ENCODE data around the gene PACSIN3. TPM values are rescaled to one million over a fixed set of nuclear protein-coding genes. Genes with fewer than 3 reads are reported as not detected.
A peak's percentile ranks its signal among the peaks of the same experiment; 100 is the strongest.
"Not testable (repeated sequence)": the region's sequence is repeated elsewhere in the genome, so short reads cannot be mapped to it uniquely, and the experiment has no call there.

PACSIN3 gene
- total RNA-seq, 2 donors from 2014 or later: 30.7 to 56.0 TPM

DNA sequence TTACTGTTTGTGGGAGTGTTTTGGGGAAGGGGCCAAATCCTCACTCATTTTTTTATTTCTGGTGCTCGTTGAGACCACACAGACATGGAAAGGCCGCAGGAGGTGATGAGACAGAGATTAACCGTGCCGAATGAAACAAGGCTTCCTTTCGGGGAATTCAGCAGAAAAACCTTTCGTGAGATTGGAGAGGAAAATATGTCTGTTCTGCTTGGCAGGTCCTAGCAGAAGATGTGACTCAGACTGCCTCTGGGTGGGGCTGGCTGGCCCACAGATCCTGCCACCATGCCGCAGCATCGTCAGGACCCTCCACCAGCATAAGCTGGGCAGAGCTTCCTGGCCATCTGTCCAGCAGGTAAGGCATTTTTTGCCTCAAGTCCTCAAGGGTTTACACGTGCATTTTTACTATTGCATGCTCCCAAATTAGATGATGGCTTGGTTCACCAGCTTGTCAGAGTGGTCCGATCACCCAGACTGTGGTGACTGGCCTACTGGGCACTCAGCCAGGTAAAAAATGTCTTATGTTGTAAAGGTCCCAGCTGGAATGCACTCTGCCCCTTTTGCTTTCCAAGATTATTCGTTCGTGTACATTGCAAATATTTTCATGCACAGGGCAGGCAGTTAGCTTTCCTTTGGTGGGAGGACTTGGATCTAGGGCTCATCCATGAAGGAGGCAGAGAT is 30.0 kb upstream of the PACSIN3 start:
- ATAC-seq (no peak), DNase-seq (peak; percentile 41 to 63 (median 51))
- no peaks in the 10 kb centered on the region for H3K27me3 ChIP-seq
- H3K9me3 ChIP-seq: no peaks in the 10 kb centered on the region
- H3K4me3 ChIP-seq: no peak overlapping the region
- peaks cover 39% of the 10 kb centered on the region for H3K4me1 ChIP-seq
- TF ChIP-seq POLR2A (IDR thresholded peaks at IDR 0.05): no peak
- no peaks in the 10 kb centered on the region for H3K36me3 ChIP-seq (replicated peaks in 1 of 2; ENCODE audit: insufficient read depth in 1 of 2, low read depth in 2 of 2)
- 23 to 24% methylated on average over 11 to 12 of the region's 12 CpGs for WGBS, 2 donors
- H3K27ac ChIP-seq: peak overlapping the region in 3 of 4 donors; percentile 92 to 97 (median 97)
- intact Hi-C loops (cut with DNase I): loop anchor here (5.0 kb wide), 1 partner anchor 39 kb away; the partner anchor contains the start of gene ARFGAP2

DNA sequence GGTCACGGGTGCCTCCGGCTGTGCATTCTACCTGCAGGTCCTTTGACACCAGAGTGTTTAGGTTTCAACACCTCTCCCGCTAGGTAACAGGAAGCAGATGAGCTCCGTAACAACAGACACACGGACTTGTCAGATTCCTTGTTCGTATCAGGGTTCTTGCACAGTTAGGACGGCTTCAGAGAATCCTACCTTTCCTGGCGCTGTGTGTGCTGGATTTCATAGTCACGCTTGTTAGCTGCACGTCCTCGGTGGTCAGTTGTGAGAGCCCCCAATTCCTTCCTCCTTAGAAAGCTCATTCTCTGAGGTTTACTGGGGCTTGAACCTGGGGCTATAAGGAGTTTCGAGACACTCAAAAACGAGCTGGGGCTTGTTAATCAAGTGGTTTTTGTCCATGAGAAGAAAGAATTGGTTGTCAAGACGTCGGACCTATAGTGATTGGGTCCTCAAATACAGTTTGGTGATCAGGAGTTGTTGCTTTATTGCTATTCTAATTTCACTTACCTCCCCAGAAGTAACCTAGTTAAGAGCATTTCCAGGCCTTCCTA is 29.2 kb upstream of the PACSIN3 start:
- no peaks in the 10 kb centered on the region for H3K27me3 ChIP-seq
- peaks cover 39% of the 10 kb centered on the region for H3K4me1 ChIP-seq
- TF ChIP-seq POLR2A (IDR thresholded peaks at IDR 0.05): no peak
- TF ChIP-seq, protein P1, sequence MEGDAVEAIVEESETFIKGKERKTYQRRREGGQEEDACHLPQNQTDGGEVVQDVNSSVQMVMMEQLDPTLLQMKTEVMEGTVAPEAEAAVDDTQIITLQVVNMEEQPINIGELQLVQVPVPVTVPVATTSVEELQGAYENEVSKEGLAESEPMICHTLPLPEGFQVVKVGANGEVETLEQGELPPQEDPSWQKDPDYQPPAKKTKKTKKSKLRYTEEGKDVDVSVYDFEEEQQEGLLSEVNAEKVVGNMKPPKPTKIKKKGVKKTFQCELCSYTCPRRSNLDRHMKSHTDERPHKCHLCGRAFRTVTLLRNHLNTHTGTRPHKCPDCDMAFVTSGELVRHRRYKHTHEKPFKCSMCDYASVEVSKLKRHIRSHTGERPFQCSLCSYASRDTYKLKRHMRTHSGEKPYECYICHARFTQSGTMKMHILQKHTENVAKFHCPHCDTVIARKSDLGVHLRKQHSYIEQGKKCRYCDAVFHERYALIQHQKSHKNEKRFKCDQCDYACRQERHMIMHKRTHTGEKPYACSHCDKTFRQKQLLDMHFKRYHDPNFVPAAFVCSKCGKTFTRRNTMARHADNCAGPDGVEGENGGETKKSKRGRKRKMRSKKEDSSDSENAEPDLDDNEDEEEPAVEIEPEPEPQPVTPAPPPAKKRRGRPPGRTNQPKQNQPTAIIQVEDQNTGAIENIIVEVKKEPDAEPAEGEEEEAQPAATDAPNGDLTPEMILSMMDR (IDR thresholded peaks at IDR 0.05): no peak
- H3K4me3 ChIP-seq: peak overlapping the region in 1 of 2 donors; percentile 37
- H3K36me3 ChIP-seq (replicated peaks in 1 of 2; ENCODE audit: insufficient read depth in 1 of 2, low read depth in 2 of 2): no peaks in the 10 kb centered on the region
- DNase-seq (no peak), ATAC-seq (no peak)
- intact Hi-C loops (cut with DNase I): loop anchor here (5.0 kb wide), 1 partner anchor 38 kb away; the partner anchor contains the start of gene ARFGAP2
- no peaks in the 10 kb centered on the region for H3K9me3 ChIP-seq
- 6 to 12% methylated on average over 4 to 15 of the region's 15 CpGs for WGBS, 2 donors
- peak overlapping the region; percentile 72 to 97 (median 94) for H3K27ac ChIP-seq

DNA sequence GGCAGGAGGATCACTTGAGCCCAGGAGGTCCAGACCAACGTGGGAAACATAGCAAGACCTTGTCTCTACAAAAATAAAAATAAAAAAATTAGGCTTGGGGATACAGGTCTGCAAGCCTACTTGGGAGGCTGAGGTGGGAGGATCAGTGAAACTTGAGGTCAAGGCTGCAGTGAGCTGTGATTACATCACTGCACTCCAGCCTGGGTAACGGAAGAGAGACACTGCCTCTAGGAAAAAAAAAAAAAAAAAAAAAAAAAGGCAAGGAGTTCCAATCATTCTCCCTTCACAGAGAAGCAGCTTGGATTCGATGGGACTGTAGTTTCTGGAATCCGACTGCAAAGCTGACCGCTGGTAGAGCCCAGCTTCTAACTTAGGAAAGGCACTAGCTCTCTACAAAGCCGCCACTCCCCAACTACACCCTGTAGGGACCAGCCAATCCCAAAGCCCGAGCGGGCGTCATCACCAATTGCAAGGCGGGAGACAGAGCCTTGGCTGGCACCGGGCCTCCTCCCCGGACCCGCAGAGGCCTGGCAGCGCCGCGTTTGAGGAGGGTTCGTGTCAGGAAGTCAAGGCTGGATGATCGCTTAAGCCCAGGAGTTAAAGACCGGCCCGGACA is 27.8 kb upstream of the PACSIN3 start:
- peak; percentile 93 for ATAC-seq
- no peaks in the 10 kb centered on the region for H3K36me3 ChIP-seq (replicated peaks in 1 of 2; ENCODE audit: insufficient read depth in 1 of 2, low read depth in 2 of 2)
- intact Hi-C loops (cut with DNase I): no loop called here
- H3K27me3 ChIP-seq: no peaks in the 10 kb centered on the region
- H3K27ac ChIP-seq: peak overlapping the region; percentile 55 to 97 (median 94)
- TF ChIP-seq, protein P1 (IDR thresholded peaks at IDR 0.05): no peak
- TF ChIP-seq POLR2A (IDR thresholded peaks at IDR 0.05): peak; percentile 65 to 91 (median 89)
- DNase-seq: peak; percentile 93 to 96 (median 96)
- H3K9me3 ChIP-seq: no peaks in the 10 kb centered on the region
- H3K4me1 ChIP-seq: peaks cover 39% of the 10 kb centered on the region
- 7 to 19% methylated on average over 14 to 20 of the region's 20 CpGs for WGBS, 2 donors
- H3K4me3 ChIP-seq: peak overlapping the region in 1 of 2 donors; percentile 15

DNA sequence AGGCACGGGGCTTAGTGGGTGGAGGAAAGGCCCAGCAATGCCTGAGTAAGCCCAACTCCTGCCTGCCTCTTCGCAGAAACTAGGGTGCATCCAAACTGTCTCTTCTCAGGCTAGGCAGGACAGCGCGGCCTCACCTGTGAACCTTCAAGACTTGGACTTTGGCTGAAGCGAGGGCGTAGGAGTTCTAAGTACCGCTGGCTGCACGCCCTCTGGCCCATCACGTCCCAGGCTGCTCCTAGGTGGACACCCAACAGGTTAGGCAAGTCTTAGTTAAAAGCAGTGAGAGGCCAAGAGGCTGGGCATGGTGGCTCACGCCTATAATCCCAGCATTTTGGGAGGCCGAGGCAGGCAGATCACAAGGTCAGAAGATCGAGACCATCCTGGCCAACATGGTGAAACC is 26.7 kb upstream of the PACSIN3 start:
- 80% methylated on average over 12 of the region's 12 CpGs; no CpG with 5 or more reads in 1 of the 2 donors for WGBS, 2 donors
- no peaks in the 10 kb centered on the region for H3K9me3 ChIP-seq
- peak in 2 of 4 donors; percentile 25 to 50 for DNase-seq
- peaks cover 35% of the 10 kb centered on the region for H3K4me1 ChIP-seq
- no peaks in the 10 kb centered on the region for H3K36me3 ChIP-seq (replicated peaks in 1 of 2; ENCODE audit: insufficient read depth in 1 of 2, low read depth in 2 of 2)
- H3K27ac ChIP-seq: no peak overlapping the region
- H3K4me3 ChIP-seq: no peak overlapping the region
- ATAC-seq: no peak
- H3K27me3 ChIP-seq: no peaks in the 10 kb centered on the region
- intact Hi-C loops (cut with DNase I): no loop called here
- TF ChIP-seq, protein P1 (IDR thresholded peaks at IDR 0.05): no peak
- TF ChIP-seq POLR2A (IDR thresholded peaks at IDR 0.05): no peak

DNA sequence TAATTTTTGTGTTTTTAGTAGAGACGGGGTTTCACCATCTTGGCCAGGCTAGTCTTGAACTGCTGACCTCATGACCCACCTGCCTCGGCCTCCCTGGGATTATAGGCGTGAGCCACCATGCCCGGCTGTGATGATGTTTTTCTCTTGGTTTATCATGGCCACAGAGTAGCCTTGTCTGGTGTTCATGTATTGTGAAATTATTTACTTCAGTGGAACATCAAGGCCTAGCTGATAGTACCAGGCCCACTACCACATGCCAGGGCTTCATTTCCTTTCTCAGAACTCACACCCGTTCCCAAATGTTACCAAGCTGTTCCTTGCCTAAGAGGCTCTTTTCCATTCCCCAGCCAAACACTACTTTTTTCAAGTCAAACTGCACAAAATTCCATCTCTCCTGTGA is 22.4 kb upstream of the PACSIN3 start:
- H3K4me3 ChIP-seq: no peak overlapping the region
- no peak overlapping the region for H3K27ac ChIP-seq
- ATAC-seq (no peak), DNase-seq (no peak)
- H3K4me1 ChIP-seq: peaks cover 10% of the 10 kb centered on the region
- H3K9me3 ChIP-seq: no peaks in the 10 kb centered on the region
- no peaks in the 10 kb centered on the region for H3K36me3 ChIP-seq (replicated peaks in 1 of 2; ENCODE audit: insufficient read depth in 1 of 2, low read depth in 2 of 2)
- TF ChIP-seq POLR2A (IDR thresholded peaks at IDR 0.05): no peak
- TF ChIP-seq, protein P1 (IDR thresholded peaks at IDR 0.05): no peak
- no peaks in the 10 kb centered on the region for H3K27me3 ChIP-seq
- WGBS, 2 donors: 92 to 94% methylated on average over 5 of the region's 5 CpGs
- intact Hi-C loops (cut with DNase I): no loop called here

DNA sequence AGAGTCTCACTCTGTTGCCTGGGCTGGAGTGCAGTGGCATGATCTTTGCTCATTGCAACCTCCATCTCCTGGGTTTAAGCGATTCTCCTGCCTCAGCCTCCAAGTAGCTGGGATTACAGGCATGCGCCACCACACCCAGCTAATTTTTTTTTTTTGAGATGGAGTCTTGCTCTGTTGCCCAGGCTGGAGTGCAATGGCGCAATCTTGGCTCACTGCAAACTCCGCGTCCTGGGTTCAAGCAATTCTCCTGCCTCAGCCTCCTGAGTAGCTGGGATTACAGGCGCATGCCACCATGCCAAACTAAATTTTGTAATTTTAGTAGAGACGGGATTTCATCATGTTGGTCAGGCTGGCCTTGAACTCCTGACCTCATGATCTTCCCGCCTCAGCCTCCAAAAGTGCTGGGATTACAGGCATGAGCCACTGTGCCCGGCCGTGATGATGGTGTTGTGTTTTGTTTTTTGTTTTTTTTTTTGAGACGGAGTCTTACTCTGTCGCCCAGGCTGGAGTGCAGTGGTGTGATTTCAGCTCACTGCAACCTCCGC is 21.8 kb upstream of the PACSIN3 start:
- H3K4me1 ChIP-seq; intact Hi-C loops (cut with DNase I); H3K27ac ChIP-seq; H3K36me3 ChIP-seq (replicated peaks in 1 of 2; ENCODE audit: insufficient read depth in 1 of 2, low read depth in 2 of 2); H3K4me3 ChIP-seq; DNase-seq; ATAC-seq; H3K9me3 ChIP-seq; H3K27me3 ChIP-seq: not testable (repeated sequence)
- 85 to 92% methylated on average over 13 of the region's 13 CpGs for WGBS, 2 donors
